GM18499 (cell line): ENCODE data around the gene TOM1L1.
A peak's percentile ranks its signal among the peaks of the same experiment; 100 is the strongest.

Experiments used
- ATAC-seq: cut with Tn5 transposase; IDR thresholded peaks from one replicate; pipeline ENCODE4 v1.9.1; 2021; ENCODE audit warnings: moderate number of reproducible peaks; ENCODE audit not compliant: insufficient read depth, unreplicated experiment

The TOM1L1 gene

DNA sequence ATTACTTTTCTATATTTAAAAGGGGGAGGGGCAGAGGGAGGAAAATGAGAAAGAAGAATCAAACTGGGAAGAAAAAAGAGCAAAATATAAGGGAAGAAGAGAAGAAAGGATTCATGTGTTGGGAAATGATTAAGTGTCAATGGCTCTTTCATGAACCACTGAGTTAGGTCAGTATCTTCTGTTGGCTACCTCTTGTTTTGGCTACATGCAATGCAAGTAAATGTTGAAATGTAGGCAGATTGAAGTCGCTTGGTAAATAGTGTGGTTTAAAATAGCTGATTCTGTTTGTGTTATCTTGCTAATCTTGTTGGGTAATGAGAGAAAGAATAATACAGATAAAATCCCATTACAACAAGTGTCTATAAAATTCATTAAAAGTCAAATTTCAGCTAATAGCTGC is 40.6 kb downstream of the TOM1L1 start:
- no peak for ATAC-seq

DNA sequence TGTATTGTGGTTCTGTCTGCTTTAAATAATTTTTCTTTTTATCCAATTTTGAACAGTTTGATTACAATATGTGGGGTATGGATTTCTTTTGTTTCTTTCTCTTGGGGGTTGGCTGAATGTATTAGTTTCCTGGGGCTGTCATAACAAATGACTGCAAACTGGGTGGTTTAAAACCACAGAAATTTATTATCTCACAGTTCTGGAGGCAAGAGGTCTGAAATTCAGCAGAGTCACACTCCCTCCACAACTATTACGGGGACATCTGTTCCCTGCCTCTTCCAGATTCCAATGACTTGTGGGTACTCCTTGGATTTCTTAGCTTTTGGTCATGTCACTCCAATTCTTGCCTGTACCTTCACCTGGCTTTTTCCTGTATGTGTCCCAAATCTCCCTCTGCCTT is 44.1 kb downstream of the TOM1L1 start:
- no peak for ATAC-seq

DNA sequence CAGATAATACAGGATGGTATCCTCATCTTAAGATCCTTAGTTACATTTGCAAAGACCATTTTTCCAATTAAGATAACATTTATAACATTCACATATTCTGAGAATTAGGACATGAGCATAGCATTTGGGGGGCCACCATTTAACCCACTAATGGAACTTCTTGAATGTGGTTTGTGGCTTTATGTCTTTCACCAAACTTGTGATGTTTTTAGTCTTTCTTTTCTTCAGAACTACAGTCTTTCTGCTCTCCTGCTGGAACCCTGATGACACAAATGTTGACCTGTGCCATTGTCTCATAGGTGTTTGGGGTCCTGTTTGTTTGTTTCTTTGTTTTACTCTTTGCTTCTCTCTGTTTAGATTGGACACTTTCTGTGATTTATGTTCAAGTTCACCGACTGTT is 44.6 kb downstream of the TOM1L1 start:
- no peak for ATAC-seq

DNA sequence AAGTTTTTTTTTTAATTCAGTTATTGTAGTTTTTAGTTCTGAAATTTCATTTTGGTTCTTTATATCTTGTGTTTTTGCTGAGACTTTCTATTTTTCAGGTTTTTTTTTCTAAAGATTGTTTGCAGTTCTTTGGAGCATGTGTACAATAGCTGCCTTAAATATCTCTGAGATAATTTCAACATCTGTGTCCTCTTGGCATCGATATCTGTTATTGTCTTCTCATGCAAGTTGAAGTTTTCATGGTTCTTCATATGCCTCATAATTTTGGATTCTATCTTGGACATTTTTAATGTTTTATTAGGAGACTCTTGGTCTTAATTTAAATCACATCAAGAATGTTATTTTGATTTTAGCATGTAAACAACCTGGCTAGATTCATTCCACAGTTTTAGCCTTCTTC is 45.0 kb downstream of the TOM1L1 start:
- ATAC-seq, result no peak

DNA sequence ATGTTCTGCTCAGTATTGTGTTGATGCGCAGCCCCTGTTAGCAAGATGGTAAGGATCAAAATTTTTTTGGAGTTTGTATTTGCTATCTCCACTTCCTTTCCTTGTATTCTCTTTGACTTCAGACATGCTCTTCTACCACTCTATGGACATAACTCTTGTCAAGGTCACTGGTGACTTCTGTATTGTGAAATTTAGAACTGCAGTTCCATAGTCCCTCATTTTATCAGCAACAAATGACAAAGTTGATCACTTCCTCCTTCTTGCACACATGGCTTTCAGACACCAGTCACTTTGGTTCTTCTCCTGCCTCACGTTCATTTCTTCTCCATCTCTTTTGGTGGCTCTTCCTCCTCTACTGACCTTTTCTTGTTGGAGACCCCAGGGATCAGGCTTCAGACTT is 46.7 kb downstream of the TOM1L1 start:
- no peak for ATAC-seq

DNA sequence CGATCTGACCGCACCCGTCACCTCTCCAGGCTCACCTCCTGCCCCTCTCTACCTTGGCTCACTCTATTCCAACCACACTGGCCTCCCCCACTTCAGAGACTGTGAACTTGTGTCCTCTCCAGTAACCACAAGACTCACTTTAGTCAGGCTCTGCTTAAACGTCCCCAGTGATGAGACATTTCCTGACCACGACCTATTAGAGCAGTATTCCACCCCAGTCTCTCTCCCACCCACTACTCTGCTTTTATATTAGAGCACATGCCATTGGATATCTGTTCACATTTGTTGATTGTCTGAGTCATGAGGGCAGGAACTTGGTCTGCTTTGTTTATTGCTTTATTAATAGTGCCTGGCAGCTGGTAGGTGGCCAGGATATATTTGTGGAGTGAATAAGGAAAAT is 47.7 kb downstream of the TOM1L1 start:
- no peak for ATAC-seq

DNA sequence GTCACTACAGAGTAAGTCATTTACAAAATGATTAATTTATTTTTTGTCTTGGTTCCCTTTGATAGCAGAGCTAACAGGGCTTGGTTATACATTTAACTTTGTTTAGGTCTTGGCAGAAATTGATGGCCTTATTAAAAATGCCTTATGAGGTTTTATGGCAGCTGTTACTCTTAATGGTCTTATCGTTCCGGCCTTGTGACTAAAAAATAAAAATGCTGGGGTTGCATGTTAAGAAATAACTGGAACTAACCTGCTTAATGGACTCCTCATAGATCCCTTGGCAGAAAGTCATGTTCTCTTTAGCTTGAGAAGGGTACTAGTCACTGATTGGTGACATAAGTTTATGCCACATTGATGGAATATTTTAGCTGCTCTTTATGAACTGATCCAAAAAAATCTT is 49.5 kb downstream of the TOM1L1 start:
- no peak for ATAC-seq

DNA sequence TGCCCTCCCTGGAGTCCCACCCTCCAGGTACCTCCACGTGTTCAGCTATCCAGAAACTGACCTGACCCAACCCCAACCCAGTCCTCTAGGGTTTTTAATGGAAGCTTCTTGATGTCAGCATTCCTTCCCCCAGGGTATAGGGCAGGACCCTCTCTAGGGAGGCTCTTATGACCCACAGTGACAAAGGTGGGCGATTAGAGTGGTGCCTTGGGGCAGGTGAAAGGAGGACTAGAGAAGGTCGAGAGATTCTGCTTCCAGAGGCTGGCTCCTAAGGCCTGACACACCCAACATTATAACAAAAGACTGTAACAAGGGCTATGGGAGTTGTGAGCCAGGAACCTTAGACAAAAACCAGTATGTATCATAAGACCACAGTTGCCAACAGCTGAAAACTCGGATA is 50.6 kb downstream of the TOM1L1 start:
- no peak for ATAC-seq

DNA sequence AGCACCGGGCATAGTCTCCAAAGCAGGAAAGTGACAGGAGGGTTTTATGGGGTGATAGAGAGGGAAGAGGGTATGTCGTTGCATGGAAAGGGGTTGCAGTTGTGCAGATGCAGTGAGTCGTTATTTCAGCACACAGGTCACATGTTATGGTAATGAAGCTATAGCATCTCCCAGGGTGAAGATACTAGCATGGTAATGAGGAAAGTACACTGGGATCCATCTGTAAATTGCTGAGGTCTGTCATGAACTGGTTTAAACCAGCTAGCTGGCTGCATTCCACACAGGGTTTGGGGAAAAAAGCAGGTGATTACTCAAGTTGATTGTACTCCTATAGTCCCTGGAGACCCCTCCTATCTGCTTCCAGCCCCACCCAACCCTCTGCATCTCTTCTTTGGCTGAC is 56.1 kb downstream of the TOM1L1 start:
- no peak for ATAC-seq

DNA sequence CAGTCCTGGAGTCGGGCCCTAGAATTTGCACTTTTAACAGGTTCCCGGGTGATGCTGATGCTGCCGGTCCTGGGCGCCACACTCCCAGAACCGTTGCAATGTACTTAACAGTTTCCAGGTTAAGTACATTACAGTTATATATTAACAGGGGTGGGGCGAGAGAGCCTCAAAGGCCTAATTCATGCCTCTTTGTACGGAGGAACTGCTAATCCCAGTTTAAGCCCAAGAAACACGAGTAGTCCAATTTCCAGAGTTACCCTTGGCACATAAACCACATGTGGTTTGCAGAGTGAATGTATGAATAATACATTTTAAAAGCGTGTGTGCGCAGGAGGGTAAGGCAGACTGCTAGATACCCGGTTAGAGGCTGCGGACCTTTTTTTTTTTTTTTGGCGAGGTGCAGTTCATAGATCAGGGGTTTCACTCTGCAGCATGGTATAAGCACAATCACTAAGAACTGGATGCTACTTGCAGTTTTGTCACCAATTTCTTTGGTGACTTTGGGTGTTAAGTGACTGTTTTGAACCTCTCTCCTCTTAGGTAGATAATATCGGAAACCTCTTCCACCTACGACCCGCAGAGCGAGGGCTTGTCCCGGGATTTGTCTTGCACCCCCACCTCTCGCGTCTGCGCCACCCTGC is 67.1 kb downstream of the TOM1L1 start:
- ATAC-seq, result peak; percentile 33

DNA sequence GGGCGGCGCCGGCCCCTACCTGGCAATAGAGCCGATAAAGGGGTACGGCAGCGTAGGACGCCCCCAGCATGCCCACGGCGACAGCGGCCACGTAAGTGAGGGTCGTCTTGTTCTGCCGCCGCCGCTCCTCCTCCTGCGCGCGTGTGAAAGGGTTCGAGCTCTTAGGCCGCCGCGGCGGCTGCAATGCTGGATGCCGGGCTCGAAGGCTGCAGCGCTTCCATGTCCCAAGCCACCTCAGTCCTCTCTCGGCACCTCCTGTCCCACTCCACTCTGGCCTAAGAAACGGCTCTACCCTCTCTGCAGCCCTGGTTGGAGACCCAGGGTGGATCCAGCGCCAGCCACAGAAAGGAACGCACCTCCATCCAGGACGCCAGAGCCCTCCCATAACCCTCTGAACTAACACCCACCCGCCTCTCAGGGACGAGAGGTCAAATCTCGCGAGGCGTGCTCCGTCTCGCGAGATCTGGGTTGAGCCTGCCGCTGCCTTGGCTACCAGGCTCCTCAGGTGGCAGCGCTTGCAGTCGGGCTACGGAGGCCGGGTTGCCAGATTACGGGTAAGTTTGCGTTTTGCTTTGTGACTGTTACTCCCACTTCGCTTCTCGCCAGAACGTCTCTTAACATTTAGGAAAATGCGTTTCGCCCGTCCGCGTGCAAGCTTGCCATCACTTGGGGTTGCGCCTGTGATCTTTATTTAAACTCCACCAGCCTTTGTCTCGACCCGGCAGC is 67.8 kb downstream of the TOM1L1 start, which contains the start of the genes COX11 and STXBP4:
COX11 (minus strand) TSS at position 393 of the 726 bp plus-strand sequence; CDS start at position 385, 8 bp downstream.
STXBP4 (plus strand) TSS at position 504 of the 726 bp plus-strand sequence. CDS start 17,455 bp downstream, outside the sequence.
- peak; percentile 88 for ATAC-seq

DNA sequence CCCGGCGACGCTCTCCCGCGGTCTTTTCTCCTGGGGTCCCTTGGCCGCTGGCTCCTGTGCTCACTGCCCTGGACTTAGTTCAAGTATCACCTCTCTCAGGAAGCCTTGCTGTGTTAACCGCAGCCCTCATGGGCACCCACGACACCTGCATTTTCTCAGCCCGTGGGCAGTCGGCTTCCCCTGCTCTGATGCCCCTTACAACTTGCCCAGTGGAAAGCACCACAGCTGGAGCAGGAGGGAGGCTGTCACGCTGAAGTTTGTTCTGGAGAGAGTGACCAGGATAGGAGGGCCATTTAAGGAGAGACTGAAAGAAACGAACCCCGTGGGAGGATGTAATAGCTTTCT is 68.3 kb downstream of the TOM1L1 start:
- peak; percentile 9 for ATAC-seq

DNA sequence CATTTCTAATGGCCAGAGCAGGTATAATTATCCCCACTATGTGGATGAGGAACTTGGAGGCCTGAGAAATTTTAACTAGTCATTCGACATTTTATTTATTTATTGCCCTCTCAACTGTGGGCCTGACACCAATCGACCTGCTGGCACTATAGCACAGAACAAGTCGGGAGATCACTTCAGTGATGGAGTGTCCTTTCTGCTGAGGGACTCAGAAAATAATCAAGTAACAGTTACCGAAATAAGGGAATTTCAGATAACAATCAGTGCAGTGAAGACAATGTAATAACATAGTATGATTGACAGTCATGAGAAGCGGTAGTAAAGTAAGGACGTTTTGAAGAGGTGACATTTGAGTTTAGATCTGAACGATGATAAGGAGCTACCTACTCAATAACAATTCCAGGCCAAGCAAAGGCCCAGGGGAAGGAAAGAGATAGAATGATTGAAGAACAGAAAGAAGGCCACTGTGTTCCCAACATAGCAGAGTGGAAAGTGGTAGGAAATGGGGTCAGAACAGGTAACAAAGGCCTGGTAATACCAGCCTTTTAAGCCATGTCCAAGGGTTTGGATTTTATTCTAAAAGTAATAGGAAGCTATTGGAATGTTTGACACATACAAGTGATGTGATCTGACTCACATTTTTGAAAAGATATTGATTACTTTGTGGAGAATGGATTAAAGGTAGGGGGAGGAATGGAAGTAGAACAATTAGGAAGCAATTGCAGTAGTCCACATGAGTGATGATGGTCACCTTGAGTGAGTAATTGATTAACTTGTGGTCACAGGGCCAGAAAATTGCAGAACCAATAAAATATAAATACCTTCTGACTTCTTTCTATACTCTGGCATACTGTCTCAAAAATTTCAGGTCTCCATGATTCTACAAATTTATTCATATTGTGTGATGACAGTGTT is 69.3 kb downstream of the TOM1L1 start:
- no peak for ATAC-seq

DNA sequence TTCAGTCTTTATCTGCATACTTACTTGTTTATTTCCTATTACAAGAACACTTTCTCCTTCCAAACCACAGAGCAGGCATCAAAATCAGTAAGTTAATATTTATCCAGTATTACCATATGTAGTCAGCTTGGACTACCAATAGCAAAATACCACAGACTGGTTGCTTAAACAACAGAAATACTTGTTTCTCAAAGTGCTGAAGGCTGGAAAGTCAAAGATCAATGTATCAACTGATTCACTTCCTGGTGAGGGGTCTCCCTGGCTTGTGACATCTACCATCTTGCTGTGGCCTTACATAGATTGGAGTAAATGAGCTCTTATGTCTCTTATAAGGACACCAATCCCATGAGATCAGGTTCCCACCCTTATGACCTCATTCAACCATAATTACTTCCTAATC is 70.5 kb downstream of the TOM1L1 start:
- no peak for ATAC-seq

DNA sequence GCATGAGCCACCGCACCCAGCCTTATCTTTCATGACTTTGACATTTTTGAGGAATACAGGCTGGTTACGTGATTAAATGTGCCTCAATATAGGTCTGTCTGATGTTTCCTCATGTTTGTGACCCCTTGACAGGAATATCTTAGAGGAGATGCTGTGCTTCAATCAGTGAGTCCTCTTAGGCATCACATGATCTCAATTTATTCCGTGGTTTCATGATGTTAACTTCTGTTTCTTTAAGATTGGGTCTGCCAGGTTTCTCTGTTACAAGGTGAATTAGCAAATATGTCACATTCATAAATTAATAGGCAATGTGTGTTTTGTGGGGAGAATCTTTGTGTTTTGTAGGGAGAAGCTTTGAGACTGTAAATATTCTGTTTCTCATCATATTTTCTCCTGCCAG is 71.2 kb downstream of the TOM1L1 start:
- ATAC-seq, result no peak

DNA sequence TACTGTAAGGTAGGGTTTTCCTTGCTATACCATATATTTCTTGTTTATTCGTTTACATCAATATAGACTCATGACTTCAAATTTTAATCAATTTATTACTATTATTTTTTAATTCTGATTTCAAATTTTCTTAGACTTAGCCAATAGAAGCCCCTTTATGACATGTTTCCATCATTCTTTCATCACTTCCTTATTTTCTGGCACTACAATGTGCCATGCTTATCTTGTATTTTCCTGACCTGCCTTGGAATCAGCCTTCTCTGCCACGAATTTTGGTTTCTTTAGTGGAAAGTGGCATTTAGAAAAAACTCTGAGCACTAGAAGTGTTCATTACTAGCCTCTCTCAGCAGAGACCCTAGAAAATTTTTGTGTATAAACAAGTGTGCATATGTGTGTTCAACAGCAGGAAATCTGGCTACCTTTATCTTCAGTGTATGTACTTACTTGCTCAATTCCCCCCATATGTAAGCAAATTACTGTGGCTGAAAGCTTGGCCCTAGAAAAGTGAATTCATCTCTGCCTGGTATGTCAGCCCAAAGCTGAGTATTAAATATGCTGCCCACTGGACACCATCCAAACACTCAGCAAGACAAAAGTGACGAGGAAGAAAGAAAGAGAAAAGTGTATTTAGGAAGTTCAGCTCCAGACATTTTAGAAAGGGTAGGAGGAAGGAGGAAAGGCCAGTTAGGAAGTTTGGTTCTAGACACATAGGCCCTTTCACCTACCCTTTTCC is 71.9 kb downstream of the TOM1L1 start:
- no peak for ATAC-seq

DNA sequence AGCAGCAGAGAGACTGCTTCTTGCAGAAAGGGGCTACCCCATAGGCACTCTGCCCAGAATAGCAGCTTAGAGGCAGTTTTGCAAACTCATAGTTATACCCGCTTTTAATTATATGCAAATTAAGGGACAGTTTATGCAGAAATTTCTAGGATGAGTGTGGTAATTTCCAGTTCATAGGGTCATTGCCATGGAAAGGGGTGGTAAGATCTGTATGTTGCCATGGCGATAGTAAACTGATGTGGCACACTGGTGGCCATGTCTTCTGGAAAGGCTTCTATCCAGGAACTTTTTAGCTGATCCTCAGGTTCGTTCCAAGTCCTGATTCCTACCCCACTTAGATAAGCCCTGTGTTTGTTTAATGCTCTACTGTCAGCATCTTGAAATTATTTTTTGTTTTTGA is 74.1 kb downstream of the TOM1L1 start:
- ATAC-seq, result no peak

DNA sequence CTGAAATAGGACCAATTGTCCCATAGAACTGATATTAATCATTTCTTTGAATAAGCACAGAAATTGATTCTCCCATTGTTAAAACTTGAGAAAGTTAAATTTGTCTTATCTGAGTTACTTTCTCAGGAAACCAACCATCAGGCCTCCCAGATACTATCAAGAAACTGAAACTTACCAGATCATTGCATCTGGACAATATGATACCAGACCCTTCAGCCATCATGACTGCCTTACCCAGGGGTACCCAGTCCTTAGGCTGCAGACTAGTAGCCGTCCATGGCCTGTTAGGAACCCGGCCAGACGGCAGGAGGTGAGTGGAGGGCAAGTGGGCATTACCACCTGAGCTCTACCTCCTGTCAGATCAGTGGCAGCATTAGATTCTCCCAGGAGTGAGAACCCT is 75.7 kb downstream of the TOM1L1 start:
- no peak for ATAC-seq

DNA sequence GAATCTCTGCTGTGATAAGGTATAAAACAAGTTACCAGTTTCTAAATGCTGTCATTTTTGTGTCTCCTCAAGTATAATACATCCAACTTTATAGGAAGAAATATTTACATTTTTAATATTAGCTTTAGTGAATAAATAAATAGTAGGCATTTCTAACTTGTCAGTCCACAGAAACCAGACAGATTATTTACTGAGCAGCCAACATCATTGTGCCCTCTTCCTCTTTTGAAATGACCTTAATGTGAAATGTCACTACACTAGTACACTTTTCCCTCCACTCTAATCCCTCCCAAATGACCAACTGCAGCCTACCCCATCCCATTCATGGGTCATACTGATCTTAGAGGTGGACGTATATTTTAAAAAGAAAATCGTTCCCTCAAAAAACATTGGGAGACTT is 77.1 kb downstream of the TOM1L1 start:
- ATAC-seq, result no peak

DNA sequence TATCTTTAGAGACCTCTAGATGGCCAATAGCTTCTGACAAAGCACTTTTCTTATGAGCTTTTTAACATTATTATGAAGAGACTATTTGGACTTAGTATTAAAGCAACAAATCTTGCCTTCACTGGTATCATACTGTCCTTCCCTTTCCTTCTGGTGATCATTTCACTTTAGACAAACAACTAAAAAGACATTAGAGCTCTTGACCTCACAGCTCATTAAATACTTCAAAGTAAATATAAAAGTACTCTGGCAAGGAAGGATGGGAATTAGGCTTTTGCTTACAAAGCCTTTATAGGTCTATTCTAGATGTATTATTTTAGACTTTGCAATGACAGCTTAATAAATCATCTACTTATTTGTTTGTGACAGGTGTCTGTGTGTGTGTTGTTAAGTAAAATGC is 79.0 kb downstream of the TOM1L1 start:
- ATAC-seq, result no peak
